ENCODE measurements around the gene DNAJC5G.

DNA sequence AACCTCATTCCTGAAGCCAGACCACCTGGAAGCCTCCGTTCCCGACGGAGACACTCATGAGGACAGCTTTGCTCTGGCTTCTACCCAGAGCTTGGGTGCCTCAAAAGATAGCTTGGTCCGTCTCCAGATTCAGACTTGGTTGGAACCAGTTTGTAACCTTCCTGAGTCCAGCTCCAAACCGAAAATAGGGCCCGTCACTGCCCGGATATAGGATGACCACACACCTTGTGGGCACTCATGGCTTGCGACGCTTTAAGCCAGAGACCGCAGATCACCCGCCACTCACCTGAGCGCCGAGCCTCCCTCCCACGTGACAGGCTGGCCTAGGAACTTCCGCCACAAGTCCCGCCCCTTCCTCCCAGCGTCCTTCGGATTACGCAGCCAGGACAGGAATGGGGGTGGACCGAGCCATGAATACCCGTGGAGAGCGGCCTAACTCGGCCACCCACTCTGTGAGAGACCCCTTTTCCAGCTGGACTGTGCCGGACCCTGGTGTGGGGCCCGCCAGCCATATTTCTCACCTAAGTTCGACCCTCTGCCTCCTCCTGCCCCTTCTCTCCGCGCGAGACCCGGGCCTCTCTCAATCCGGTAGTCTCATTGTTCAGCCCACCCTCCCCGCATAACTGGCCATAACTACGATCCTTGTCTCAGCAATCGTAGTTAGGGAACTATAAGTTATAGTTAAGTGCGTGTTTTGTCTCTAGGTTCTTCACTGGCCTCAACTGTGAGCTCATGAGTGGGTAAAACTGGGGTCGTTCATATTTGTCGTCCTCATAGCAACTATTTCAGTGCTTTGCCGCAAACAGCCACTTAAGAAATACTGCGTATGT lies 47.7 kb downstream of the DNAJC5G start, which contains the start of gene MPV17:
- TF ChIP-seq, protein P1, sequence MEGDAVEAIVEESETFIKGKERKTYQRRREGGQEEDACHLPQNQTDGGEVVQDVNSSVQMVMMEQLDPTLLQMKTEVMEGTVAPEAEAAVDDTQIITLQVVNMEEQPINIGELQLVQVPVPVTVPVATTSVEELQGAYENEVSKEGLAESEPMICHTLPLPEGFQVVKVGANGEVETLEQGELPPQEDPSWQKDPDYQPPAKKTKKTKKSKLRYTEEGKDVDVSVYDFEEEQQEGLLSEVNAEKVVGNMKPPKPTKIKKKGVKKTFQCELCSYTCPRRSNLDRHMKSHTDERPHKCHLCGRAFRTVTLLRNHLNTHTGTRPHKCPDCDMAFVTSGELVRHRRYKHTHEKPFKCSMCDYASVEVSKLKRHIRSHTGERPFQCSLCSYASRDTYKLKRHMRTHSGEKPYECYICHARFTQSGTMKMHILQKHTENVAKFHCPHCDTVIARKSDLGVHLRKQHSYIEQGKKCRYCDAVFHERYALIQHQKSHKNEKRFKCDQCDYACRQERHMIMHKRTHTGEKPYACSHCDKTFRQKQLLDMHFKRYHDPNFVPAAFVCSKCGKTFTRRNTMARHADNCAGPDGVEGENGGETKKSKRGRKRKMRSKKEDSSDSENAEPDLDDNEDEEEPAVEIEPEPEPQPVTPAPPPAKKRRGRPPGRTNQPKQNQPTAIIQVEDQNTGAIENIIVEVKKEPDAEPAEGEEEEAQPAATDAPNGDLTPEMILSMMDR (tag by site-specific recombination; IDR thresholded peaks at IDR 0.05), result no peak
- TF ChIP-seq, protein P2, sequence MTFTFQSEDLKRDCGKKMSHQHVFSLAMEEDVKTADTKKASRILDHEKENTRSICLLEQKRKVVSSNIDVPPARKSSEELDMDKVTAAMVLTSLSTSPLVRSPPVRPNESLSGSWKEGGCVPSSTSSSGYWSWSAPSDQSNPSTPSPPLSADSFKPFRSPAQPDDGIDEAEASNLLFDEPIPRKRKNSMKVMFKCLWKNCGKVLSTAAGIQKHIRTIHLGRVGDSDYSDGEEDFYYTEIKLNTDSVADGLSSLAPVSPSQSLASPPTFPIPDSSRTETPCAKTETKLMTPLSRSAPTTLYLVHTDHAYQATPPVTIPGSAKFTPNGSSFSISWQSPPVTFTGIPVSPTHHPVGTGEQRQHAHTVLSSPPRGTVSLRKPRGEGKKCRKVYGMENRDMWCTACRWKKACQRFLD (tag by site-specific recombination; IDR thresholded peaks at IDR 0.05), result no peak
- TF ChIP-seq, protein P3, sequence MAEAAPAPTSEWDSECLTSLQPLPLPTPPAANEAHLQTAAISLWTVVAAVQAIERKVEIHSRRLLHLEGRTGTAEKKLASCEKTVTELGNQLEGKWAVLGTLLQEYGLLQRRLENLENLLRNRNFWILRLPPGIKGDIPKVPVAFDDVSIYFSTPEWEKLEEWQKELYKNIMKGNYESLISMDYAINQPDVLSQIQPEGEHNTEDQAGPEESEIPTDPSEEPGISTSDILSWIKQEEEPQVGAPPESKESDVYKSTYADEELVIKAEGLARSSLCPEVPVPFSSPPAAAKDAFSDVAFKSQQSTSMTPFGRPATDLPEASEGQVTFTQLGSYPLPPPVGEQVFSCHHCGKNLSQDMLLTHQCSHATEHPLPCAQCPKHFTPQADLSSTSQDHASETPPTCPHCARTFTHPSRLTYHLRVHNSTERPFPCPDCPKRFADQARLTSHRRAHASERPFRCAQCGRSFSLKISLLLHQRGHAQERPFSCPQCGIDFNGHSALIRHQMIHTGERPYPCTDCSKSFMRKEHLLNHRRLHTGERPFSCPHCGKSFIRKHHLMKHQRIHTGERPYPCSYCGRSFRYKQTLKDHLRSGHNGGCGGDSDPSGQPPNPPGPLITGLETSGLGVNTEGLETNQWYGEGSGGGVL (tag by site-specific recombination; IDR thresholded peaks at IDR 0.05), result no peak
- TF ChIP-seq ZNF302 (tag by site-specific recombination; IDR thresholded peaks at IDR 0.05; ENCODE audit: low read depth) (no peak), ZNF335 (tag by site-specific recombination; conservative IDR thresholded peaks at IDR 0.05) (peak; percentile 45; the same call in 1 of the 2 replicates), ZNF768 (tag by site-specific recombination; IDR thresholded peaks at IDR 0.05) (no peak)
- TF ChIP-seq, protein P4, sequence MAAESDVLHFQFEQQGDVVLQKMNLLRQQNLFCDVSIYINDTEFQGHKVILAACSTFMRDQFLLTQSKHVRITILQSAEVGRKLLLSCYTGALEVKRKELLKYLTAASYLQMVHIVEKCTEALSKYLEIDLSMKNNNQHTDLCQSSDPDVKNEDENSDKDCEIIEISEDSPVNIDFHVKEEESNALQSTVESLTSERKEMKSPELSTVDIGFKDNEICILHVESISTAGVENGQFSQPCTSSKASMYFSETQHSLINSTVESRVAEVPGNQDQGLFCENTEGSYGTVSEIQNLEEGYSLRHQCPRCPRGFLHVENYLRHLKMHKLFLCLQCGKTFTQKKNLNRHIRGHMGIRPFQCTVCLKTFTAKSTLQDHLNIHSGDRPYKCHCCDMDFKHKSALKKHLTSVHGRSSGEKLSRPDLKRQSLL (tag by site-specific recombination; IDR thresholded peaks at IDR 0.05), result no peak
- TF ChIP-seq, protein P5, sequence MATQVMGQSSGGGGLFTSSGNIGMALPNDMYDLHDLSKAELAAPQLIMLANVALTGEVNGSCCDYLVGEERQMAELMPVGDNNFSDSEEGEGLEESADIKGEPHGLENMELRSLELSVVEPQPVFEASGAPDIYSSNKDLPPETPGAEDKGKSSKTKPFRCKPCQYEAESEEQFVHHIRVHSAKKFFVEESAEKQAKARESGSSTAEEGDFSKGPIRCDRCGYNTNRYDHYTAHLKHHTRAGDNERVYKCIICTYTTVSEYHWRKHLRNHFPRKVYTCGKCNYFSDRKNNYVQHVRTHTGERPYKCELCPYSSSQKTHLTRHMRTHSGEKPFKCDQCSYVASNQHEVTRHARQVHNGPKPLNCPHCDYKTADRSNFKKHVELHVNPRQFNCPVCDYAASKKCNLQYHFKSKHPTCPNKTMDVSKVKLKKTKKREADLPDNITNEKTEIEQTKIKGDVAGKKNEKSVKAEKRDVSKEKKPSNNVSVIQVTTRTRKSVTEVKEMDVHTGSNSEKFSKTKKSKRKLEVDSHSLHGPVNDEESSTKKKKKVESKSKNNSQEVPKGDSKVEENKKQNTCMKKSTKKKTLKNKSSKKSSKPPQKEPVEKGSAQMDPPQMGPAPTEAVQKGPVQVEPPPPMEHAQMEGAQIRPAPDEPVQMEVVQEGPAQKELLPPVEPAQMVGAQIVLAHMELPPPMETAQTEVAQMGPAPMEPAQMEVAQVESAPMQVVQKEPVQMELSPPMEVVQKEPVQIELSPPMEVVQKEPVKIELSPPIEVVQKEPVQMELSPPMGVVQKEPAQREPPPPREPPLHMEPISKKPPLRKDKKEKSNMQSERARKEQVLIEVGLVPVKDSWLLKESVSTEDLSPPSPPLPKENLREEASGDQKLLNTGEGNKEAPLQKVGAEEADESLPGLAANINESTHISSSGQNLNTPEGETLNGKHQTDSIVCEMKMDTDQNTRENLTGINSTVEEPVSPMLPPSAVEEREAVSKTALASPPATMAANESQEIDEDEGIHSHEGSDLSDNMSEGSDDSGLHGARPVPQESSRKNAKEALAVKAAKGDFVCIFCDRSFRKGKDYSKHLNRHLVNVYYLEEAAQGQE (tag by site-specific recombination; IDR thresholded peaks at IDR 0.05), result no peak

Data from HEK293 (cell line).